Fibroblast of the aortic adventitia (primary cell): ENCODE results near the gene RNASE12. TPM values are rescaled to one million over a fixed set of nuclear protein-coding genes. Genes with fewer than 3 reads are reported as not detected.

Source experiments
- DNase-seq: peaks from one replicate; pipeline ENCODE4 v3.0.0-alpha.2; 2010; ENCODE audit warnings: low read depth
- H3K4me3 ChIP-seq: 2 replicates; pipeline ENCODE4 v1.5.1; 2011; ENCODE audit warnings: low read depth, mild to moderate bottlenecking, control low read depth, low read length, moderate library complexity
- CTCF ChIP-seq: IDR thresholded peaks from 2 replicates; pipeline ENCODE4 v1.5.1; 2011; ENCODE audit warnings: mild to moderate bottlenecking, low read length, control low read depth, inconsistent platforms; ENCODE audit not compliant: insufficient read depth
- total RNA-seq: library from RNA; depleted of rRNA; stranded (reverse); fragments of >200 nt; gene quantifications from 2 replicates; pipeline ENCODE4 v1.2.3, GENCODE V29; 2012; ENCODE audit warnings: low replicate concordance

RNASE12 gene
- total RNA-seq, 1 donor: not detected

- DNase-seq: no peak
- H3K4me3 ChIP-seq: no peak overlapping the region
- no peak for TF ChIP-seq CTCF
These were observed 16.4 kb upstream of the RNASE12 start for GRCh38 chr14:20607617-20608016.

GRCh38 chr14:20606902-20607242 is 15.7 kb upstream of the RNASE12 start:
- no peak for DNase-seq
- TF ChIP-seq CTCF: no peak
- H3K4me3 ChIP-seq: no peak overlapping the region

- H3K4me3 ChIP-seq: no peak overlapping the region
- DNase-seq: peak; percentile 50
- TF ChIP-seq CTCF: peak; percentile 66
These were observed 15.2 kb upstream of the RNASE12 start for GRCh38 chr14:20606190-20606901.

GRCh38 chr14:20603813-20604690 is 12.9 kb upstream of the RNASE12 start:
- no peak overlapping the region for H3K4me3 ChIP-seq
- TF ChIP-seq CTCF: no peak
- DNase-seq: no peak

- DNase-seq: no peak
- no peak for TF ChIP-seq CTCF
- H3K4me3 ChIP-seq: no peak overlapping the region
These were observed 11.4 kb upstream of the RNASE12 start for GRCh38 chr14:20602583-20602982.

- no peak overlapping the region for H3K4me3 ChIP-seq
- TF ChIP-seq CTCF: no peak
- DNase-seq: no peak
These were observed 10.3 kb upstream of the RNASE12 start for GRCh38 chr14:20601522-20601921.
